Keratinocyte (primary cell): ENCODE measurements around the gene SULT1B1. TPM values are rescaled to one million over a fixed set of nuclear protein-coding genes. Genes with fewer than 3 reads are reported as not detected.

Source experiments
- DNase-seq: peaks from one replicate; pipeline ENCODE4 v3.0.0-alpha.2; 2011; ENCODE audit warnings: low read depth, missing footprints, low spot score
- FAIRE-seq: peaks from 2 replicates; lab custom pipeline; 2011; peaks lifted over from hg19 to GRCh38; lab: Jason Lieb, UNC
- H2AFZ ChIP-seq: 2 replicates; pipeline ENCODE4 v1.6.0; 2012; ENCODE audit warnings: low read length, control low read depth, inconsistent platforms; ENCODE audit not compliant: control insufficient read depth
- H3K27ac ChIP-seq: 2 replicates; pipeline ENCODE4 v1.5.1; 2011; ENCODE audit warnings: low read length; ENCODE audit not compliant: control insufficient read depth, insufficient read depth
- H3K27me3 ChIP-seq: 3 replicates; pipeline ENCODE4 v1.6.0; 2011; ENCODE audit warnings: low read length; ENCODE audit not compliant: control insufficient read depth, insufficient read depth; ENCODE audit errors: extremely low read depth
- H3K36me3 ChIP-seq, 2 experiments: 2 replicates in 1 of 2; 3 replicates in 1 of 2; pipeline ENCODE4 v1.5.1; 2011; ENCODE audit warnings: low read length in 2 of 2, mild to moderate bottlenecking in 1 of 2; ENCODE audit not compliant: control insufficient read depth in 2 of 2, insufficient read depth in 2 of 2; ENCODE audit errors: extremely low read depth in 1 of 2
- H3K4me1 ChIP-seq: 3 replicates; pipeline ENCODE4 v1.5.1; 2011; ENCODE audit warnings: low read length; ENCODE audit not compliant: control insufficient read depth, insufficient read depth; ENCODE audit errors: extremely low read depth
- H3K4me2 ChIP-seq: 3 replicates; pipeline ENCODE4 v1.6.0; 2011; ENCODE audit warnings: low read depth, low read length; ENCODE audit not compliant: control insufficient read depth, insufficient read depth; ENCODE audit errors: extremely low read depth
- H3K4me3 ChIP-seq, 3 experiments: fragments of 200-600 bp in 1 of 3; sonication (generic) in 1 of 3; 2 replicates in 2 of 3; 3 replicates in 1 of 3; pipeline ENCODE4 v1.5.1; 2011 to 2016; ENCODE audit warnings: low read length in 3 of 3, mild to moderate bottlenecking in 3 of 3, control low read depth in 2 of 3, inconsistent platforms in 1 of 3, low read depth in 1 of 3, mixed read lengths in 1 of 3, mixed run types in 1 of 3, moderate library complexity in 1 of 3; ENCODE audit not compliant: control insufficient read depth in 2 of 3, insufficient read depth in 2 of 3; ENCODE audit errors: extremely low read depth in 1 of 3
- H3K79me2 ChIP-seq: 2 replicates; pipeline ENCODE4 v1.6.0; 2012; ENCODE audit warnings: low read length; ENCODE audit not compliant: control insufficient read depth, insufficient read depth
- H3K9ac ChIP-seq: 3 replicates; pipeline ENCODE4 v1.6.0; 2011; ENCODE audit warnings: low read length; ENCODE audit not compliant: control insufficient read depth, insufficient read depth; ENCODE audit errors: extremely low read depth
- H3K9me1 ChIP-seq: 3 replicates; pipeline ENCODE4 v1.6.0; 2011; ENCODE audit warnings: low read length; ENCODE audit not compliant: control insufficient read depth, insufficient read depth; ENCODE audit errors: extremely low read depth
- H3K9me3 ChIP-seq: 2 replicates; pipeline ENCODE4 v1.5.1; 2012; ENCODE audit warnings: low read depth, low read length; ENCODE audit not compliant: control insufficient read depth
- H4K20me1 ChIP-seq: 3 replicates; pipeline ENCODE4 v1.6.0; 2011; ENCODE audit warnings: low read length; ENCODE audit not compliant: control insufficient read depth, insufficient read depth; ENCODE audit errors: extremely low read depth
- EZH2 ChIP-seq: IDR thresholded peaks from one replicate; pipeline ENCODE4 v1.6.1; 2012; ENCODE audit warnings: inconsistent platforms, mild to moderate bottlenecking, low read length, moderate library complexity
- dilution Hi-C: fragments of 300-500 bp; cut with MboI; formaldehyde crosslinking; loops from one replicate; pipeline ENCODE4 v1.7.0; 2020; ENCODE audit warnings: low sequenced_read_pairs; ENCODE audit not compliant: extremely low pct_ligation_motif_present
- polyA plus RNA-seq, 5 experiments: library from polyadenylated mRNA; depleted of rRNA in 3 of 5; stranded (reverse) in 3 of 5; stranded (forward) in 1 of 5; unstranded in 1 of 5; fragments of >200 nt; gene quantifications; 1 replicate in 1 of 5; 2 replicates in 3 of 5; 3 replicates in 1 of 5; pipeline versions ENCODE4 v1.2.1 to v1.2.3, GENCODE V29; 2011 to 2012; ENCODE audit warnings: missing spikeins in 2 of 5, low read depth in 1 of 5, low replicate concordance in 1 of 5
- TF ChIP-seq, protein P1 (sequence below), 3 experiments: IDR thresholded peaks in 1 of 3; conservative IDR thresholded peaks in 1 of 3; optimal IDR thresholded peaks in 1 of 3; 2 replicates in 2 of 3; 3 replicates in 1 of 3; pipeline versions ENCODE3 to v1.5.1; 2011; ENCODE audit warnings: low read length in 3 of 3, mild to moderate bottlenecking in 3 of 3, moderate library complexity in 2 of 3, control low read depth in 1 of 3, inconsistent platforms in 1 of 3; ENCODE audit not compliant: insufficient read depth in 2 of 3; ENCODE audit errors: extremely low read depth in 1 of 3

The SULT1B1 gene
- polyA plus RNA-seq, 1 donor (not counting 4 experiments of a cell fraction or from before 2014, with no cell fraction given) = 0.39 TPM

DNA sequence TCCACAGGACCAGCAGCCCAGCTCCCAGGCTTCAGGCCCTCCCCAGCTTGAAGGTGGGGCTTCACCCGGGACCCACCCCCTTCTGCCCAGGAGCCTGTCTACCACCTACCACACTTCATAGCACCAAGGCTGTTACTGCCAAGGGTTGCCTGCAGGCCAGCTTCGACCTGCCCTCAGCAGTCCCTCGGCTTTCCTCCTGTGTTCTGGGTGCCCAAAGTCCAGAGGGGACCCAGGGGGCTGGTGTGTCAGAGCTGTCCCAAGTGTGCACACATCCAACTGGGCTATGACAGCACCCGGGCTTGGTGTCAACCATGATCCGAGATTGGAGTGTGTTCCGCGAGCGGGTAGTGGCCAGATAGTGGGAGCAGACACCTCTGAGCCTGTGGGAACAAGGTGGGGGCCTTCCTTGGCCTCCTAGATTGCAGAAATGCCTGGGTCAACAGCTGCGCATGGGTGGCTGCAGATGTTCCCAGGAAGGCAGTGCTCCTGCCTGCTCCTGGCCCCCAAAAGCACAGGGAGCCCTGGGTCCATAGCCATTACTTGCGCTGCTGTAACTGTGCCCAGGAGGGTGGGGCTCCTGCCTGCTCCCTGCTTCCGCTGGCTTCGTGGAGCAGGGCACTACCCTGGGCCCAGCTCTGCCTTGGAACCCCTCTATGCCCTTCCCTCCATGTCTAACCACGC is 16.8 kb downstream of the SULT1B1 start:
- Histone ChIP-seq H3K27me3 (no peaks in the 10 kb centered on the region), H3K4me3 (no peak overlapping the region), H3K4me2 (no peak overlapping the region), H4K20me1 (no peaks in the 10 kb centered on the region), H2AFZ (no peak overlapping the region), H3K4me1 (peaks cover 8% of the 10 kb centered on the region), H3K36me3 (no peaks in the 10 kb centered on the region), H3K9me3 (no peaks in the 10 kb centered on the region), H3K79me2 (no peaks in the 10 kb centered on the region), H3K9ac (no peak overlapping the region), H3K9me1 (no peaks in the 10 kb centered on the region), H3K27ac (no peak overlapping the region)
- no peak for FAIRE-seq
- dilution Hi-C loops = no loop called here
- DNase-seq = no peak
- no peak for TF ChIP-seq EZH2
- TF ChIP-seq, protein P1, sequence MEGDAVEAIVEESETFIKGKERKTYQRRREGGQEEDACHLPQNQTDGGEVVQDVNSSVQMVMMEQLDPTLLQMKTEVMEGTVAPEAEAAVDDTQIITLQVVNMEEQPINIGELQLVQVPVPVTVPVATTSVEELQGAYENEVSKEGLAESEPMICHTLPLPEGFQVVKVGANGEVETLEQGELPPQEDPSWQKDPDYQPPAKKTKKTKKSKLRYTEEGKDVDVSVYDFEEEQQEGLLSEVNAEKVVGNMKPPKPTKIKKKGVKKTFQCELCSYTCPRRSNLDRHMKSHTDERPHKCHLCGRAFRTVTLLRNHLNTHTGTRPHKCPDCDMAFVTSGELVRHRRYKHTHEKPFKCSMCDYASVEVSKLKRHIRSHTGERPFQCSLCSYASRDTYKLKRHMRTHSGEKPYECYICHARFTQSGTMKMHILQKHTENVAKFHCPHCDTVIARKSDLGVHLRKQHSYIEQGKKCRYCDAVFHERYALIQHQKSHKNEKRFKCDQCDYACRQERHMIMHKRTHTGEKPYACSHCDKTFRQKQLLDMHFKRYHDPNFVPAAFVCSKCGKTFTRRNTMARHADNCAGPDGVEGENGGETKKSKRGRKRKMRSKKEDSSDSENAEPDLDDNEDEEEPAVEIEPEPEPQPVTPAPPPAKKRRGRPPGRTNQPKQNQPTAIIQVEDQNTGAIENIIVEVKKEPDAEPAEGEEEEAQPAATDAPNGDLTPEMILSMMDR (optimal IDR thresholded peaks at IDR 0.05 in 1 of 3, IDR thresholded peaks at IDR 0.05 in 1 of 3, conservative IDR thresholded peaks at IDR 0.05 in 1 of 3; ENCODE audit: extremely low read depth in 1 of 3, insufficient read depth in 2 of 3, low read length in 3 of 3) = no peak

DNA sequence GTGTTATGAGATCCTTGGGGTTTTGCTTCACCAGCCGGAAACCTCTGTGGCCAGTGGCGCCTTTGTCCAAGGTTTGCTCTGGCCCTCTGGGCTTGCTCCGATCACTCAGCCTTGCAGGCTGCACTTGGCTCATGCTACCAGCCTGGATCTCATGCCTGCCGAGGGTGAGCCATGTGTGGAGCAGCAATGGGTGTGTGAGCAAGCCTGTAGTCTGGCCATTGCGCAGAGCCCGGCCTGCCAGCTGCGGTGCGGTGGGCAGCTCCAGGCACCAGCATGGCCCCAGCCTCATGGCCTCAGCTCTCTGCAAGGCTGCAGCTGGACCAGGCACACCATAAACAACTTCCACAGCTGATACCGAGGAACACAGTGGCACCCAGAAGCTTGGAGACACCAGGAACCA is 17.8 kb downstream of the SULT1B1 start:
- no peak for FAIRE-seq
- Histone ChIP-seq H3K4me2 (no peak overlapping the region), H3K27ac (no peak overlapping the region), H3K4me1 (peaks cover 2% of the 10 kb centered on the region), H2AFZ (no peak overlapping the region), H3K4me3 (no peak overlapping the region), H4K20me1 (no peaks in the 10 kb centered on the region), H3K9me3 (no peaks in the 10 kb centered on the region), H3K9ac (no peak overlapping the region), H3K27me3 (no peaks in the 10 kb centered on the region), H3K36me3 (no peaks in the 10 kb centered on the region), H3K79me2 (no peaks in the 10 kb centered on the region), H3K9me1 (no peaks in the 10 kb centered on the region)
- dilution Hi-C loops = no loop called here
- no peak for DNase-seq
- TF ChIP-seq, protein P1 (optimal IDR thresholded peaks at IDR 0.05 in 1 of 3, IDR thresholded peaks at IDR 0.05 in 1 of 3, conservative IDR thresholded peaks at IDR 0.05 in 1 of 3; ENCODE audit: extremely low read depth in 1 of 3, insufficient read depth in 2 of 3, low read length in 3 of 3) = no peak
- no peak for TF ChIP-seq EZH2
